Prostate gland (tissue), 2 donors: ENCODE measurements around the gene FHIT.

Experiments
- CTCF ChIP-seq, 4 experiments: fragments of 200-600 bp in 2 of 4; fragments of 450-650 bp in 2 of 4; sonication (generic) in 2 of 4; IDR thresholded peaks; 1 replicate in 3 of 4; 2 replicates in 1 of 4; pipeline ENCODE4 v1.5.1; 2016 to 2019; ENCODE audit warnings: antibody characterized with exemption in 4 of 4, mild to moderate bottlenecking in 2 of 4, moderate library complexity in 2 of 4
- POLR2A ChIP-seq: fragments of 450-650 bp; IDR thresholded peaks from one replicate; pipeline ENCODE4 v1.6.1; 2016; ENCODE audit warnings: antibody characterized with exemption, mild to moderate bottlenecking
- POLR2AphosphoS5 ChIP-seq: sonication (generic); formaldehyde crosslinking; IDR thresholded peaks from one replicate; pipeline ENCODE4 v1.6.1; 2017; ENCODE audit warnings: antibody characterized with exemption

GRCh38 chr3:60758831-60759230, 492.4 kb downstream of the FHIT start:
- TF ChIP-seq CTCF (IDR thresholded peaks at IDR 0.05) (no peak), POLR2A (no peak), POLR2AphosphoS5 (no peak)
